GM21526 (cell line): ENCODE data around the gene KLHL29.

Experiments
- ATAC-seq: cut with Tn5 transposase; IDR thresholded peaks from one replicate; pipeline ENCODE4 v1.9.1; 2021; ENCODE audit warnings: moderate library complexity; ENCODE audit not compliant: unreplicated experiment, low FRiP score

KLHL29 gene

GRCh38 chr2:23585273-23586170 is 200.5 kb downstream of the KLHL29 start:
- no peak for ATAC-seq

GRCh38 chr2:23586741-23587306 is 201.8 kb downstream of the KLHL29 start:
- ATAC-seq, result no peak

- no peak for ATAC-seq
These were observed 202.4 kb downstream of the KLHL29 start for GRCh38 chr2:23587341-23587880.

GRCh38 chr2:23588106-23588505 is 203.1 kb downstream of the KLHL29 start:
- no peak for ATAC-seq

- ATAC-seq, result no peak
These were observed 203.7 kb downstream of the KLHL29 start for GRCh38 chr2:23588508-23589201.

- ATAC-seq, result no peak
These were observed 204.3 kb downstream of the KLHL29 start for GRCh38 chr2:23589220-23589647.

GRCh38 chr2:23589739-23590138 is 204.8 kb downstream of the KLHL29 start:
- ATAC-seq, result no peak

- ATAC-seq, result no peak
These were observed 205.4 kb downstream of the KLHL29 start for GRCh38 chr2:23590241-23590869.

- no peak for ATAC-seq
These were observed 206.1 kb downstream of the KLHL29 start for GRCh38 chr2:23591111-23591510.

- no peak for ATAC-seq
These were observed 207.2 kb downstream of the KLHL29 start for GRCh38 chr2:23592061-23592685.

- no peak for ATAC-seq
These were observed 208.1 kb downstream of the KLHL29 start for GRCh38 chr2:23592898-23593751.

GRCh38 chr2:23593752-23594459 is 208.9 kb downstream of the KLHL29 start:
- no peak for ATAC-seq

- no peak for ATAC-seq
These were observed 209.5 kb downstream of the KLHL29 start for GRCh38 chr2:23594460-23594825.

- no peak for ATAC-seq
These were observed 210.0 kb downstream of the KLHL29 start for GRCh38 chr2:23595021-23595420.

GRCh38 chr2:23595601-23596251 is 210.7 kb downstream of the KLHL29 start:
- ATAC-seq, result no peak

- ATAC-seq, result no peak
These were observed 211.4 kb downstream of the KLHL29 start for GRCh38 chr2:23596316-23596885.

GRCh38 chr2:23597687-23598086 is 212.7 kb downstream of the KLHL29 start:
- ATAC-seq, result no peak

- no peak for ATAC-seq
These were observed 214.0 kb downstream of the KLHL29 start for GRCh38 chr2:23599006-23599405.
